Neural progenitor cell (in vitro differentiated cells): ENCODE results near the gene TTC39C.

Experiments
- EZH2 ChIP-seq: fragments of 200-600 bp; sonication (generic); IDR thresholded peaks from 2 replicates; pipeline ENCODE4 v1.6.1; 2017; ENCODE audit warnings: antibody characterized with exemption, mild to moderate bottlenecking, moderate library complexity
- EZH2phosphoT487 ChIP-seq: fragments of 200-600 bp; sonication (generic); IDR thresholded peaks from 2 replicates; pipeline ENCODE4 v1.6.1; 2017; ENCODE audit warnings: antibody characterized with exemption
- TF ChIP-seq, protein P1 (sequence below): fragments of 200-600 bp; sonication (generic); IDR thresholded peaks from 2 replicates; pipeline ENCODE4 v1.5.1; 2017; ENCODE audit warnings: antibody characterized with exemption, mild to moderate bottlenecking

DNA sequence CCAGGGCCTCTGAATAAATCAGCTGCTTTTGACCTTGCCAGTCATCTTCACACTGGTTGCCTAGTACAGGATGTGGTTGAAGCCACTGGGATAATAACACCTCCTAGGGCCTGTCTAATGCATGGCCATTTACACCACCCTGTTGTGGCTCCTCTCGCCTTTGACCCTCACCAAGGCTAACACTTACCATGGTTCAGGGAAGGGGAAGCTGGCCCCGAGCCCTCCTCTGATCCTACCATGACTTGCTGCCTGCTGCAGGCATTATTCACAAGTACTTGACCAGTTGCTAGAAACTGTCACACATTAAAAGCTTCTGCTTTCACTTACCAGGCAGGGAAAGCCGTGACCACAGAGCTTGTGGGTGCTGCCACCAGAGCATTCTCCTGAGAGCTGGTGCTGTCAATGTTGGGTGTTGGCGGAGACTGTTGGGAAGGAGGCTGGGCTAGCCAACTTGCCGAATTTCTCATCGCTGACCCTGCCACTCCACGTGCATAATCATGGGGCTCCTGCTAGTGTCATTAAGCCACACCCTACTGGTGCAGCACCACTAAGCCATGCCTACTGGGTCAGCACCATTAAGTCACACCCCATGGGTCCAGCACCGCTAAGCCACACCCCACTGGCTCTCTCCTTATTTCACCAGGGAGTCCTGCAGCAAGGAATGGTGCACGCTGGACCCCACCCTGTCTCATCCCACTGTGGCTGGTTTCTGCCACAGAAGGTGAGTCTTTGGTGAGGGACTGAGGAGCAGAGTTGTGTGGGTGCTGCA, 47.0 kb upstream of the TTC39C start:
- TF ChIP-seq EZH2 (no peak), EZH2phosphoT487 (no peak)
- TF ChIP-seq, protein P1, sequence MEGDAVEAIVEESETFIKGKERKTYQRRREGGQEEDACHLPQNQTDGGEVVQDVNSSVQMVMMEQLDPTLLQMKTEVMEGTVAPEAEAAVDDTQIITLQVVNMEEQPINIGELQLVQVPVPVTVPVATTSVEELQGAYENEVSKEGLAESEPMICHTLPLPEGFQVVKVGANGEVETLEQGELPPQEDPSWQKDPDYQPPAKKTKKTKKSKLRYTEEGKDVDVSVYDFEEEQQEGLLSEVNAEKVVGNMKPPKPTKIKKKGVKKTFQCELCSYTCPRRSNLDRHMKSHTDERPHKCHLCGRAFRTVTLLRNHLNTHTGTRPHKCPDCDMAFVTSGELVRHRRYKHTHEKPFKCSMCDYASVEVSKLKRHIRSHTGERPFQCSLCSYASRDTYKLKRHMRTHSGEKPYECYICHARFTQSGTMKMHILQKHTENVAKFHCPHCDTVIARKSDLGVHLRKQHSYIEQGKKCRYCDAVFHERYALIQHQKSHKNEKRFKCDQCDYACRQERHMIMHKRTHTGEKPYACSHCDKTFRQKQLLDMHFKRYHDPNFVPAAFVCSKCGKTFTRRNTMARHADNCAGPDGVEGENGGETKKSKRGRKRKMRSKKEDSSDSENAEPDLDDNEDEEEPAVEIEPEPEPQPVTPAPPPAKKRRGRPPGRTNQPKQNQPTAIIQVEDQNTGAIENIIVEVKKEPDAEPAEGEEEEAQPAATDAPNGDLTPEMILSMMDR = no peak
